ENCODE results near the gene GALR3.
"Not testable (repeated sequence)": the region's sequence is repeated elsewhere in the genome, so short reads cannot be mapped to it uniquely, and the experiment has no call there.

Gene GALR3, protein sequence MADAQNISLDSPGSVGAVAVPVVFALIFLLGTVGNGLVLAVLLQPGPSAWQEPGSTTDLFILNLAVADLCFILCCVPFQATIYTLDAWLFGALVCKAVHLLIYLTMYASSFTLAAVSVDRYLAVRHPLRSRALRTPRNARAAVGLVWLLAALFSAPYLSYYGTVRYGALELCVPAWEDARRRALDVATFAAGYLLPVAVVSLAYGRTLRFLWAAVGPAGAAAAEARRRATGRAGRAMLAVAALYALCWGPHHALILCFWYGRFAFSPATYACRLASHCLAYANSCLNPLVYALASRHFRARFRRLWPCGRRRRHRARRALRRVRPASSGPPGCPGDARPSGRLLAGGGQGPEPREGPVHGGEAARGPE

DNA sequence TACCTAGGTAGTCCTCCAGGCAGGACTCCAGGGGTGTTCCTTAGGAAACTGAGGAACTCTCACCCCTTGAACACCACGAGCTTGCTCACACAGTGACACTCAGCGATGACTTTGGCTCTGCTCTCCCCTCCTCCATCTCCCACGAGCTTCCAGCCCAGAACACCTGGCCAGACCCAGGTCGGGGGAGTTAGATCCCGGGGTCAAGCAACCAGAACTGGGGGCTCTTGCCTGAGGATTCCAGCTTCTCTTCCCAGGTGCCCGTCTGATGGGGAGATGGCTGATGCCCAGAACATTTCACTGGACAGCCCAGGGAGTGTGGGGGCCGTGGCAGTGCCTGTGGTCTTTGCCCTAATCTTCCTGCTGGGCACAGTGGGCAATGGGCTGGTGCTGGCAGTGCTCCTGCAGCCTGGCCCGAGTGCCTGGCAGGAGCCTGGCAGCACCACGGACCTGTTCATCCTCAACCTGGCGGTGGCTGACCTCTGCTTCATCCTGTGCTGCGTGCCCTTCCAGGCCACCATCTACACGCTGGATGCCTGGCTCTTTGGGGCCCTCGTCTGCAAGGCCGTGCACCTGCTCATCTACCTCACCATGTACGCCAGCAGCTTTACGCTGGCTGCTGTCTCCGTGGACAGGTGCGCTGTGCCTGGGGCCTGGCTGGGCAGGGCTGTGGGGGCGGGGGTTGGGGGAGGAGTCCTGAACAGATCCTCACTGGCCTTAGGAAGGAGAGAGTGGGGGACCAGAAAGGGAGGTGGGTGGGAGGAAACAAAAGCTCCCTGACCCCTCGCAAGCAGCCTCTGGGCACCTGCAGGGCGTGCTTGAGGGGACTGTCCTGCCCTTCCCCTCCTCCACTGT lies at the start of gene GALR3:
GALR3 (plus strand) TSS at position 249 of the 852 bp plus-strand sequence; CDS start at position 274, 25 bp downstream.
- DNase-seq = no peak

DNA sequence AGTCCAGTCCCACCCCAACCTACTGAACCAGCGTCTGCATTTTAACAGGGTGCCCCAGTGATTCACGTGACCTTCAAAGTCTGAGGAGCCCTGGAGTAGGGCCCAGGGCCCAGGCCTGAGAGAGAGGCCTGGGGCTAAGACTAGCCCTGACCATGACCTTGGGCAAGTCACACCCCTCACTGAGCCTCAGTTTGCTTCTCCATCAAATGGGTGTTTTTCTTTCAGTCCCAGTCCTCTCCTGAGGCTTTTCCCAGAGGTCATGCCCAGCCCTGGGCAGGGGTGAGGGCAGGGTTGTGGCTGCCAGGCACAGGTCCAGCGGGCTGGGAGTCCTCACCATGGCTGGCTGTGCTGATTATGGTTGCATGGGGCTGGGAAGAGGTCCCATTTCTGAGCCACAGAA lies 48.5 kb upstream of the GALR3 start:
- DNase-seq = no peak

DNA sequence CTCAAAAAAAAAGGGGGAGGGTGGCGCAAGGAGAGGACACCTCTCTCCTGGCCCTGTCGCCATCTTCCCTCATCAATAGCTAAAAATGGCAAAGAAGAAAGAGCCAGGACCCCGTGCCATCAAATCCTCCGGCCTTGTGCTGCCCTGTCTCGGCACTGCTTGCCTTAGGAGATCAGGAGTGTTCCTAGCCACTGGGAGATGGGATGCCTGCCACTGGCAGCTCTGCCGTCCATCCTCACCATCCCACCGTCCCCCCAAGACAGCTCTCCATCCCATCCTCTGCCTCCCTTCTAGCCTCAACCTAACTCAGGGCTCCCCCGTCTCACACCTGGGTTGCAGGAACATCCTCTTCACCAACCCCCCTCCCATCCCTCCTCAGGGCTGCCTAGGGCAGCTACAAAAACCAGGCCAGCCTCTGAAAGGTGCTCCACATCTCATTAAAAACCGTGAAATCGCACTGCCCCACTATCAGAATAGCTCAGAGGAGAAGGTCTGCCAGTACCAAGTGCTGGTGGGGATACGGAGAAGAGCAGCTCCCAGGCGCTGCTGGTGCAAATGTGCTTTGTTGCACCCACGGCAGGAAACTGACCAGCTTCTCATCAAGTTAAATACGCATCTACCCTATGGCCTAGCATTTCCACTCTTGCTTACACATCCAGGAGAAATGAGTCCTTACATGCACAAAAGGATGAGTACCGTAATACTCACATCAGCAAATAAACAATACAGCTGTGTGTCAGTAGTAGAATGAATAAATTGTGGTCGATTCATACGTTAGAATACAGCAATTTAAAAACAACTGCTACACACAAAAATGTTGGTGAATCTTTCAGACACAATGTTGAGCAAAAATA lies 47.2 kb upstream of the GALR3 start:
- DNase-seq = no peak

DNA sequence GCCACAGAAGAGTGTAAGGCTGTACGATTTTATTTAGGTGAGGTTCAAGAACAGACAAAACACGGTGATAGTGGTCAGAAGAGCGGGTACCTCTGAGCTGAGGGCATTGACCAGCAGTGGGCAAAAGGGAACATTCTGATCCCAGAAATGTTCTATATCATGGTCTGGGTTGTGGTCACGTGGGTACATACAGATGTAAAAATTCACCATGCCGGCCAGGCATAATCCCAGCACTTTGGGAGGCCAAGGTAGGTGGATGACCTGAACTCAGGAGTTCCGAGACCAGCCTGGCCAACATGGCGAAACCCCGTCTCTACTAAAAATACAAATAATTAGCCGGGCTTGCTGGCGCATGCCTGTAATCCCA lies 46.6 kb upstream of the GALR3 start:
- DNase-seq = no peak

DNA sequence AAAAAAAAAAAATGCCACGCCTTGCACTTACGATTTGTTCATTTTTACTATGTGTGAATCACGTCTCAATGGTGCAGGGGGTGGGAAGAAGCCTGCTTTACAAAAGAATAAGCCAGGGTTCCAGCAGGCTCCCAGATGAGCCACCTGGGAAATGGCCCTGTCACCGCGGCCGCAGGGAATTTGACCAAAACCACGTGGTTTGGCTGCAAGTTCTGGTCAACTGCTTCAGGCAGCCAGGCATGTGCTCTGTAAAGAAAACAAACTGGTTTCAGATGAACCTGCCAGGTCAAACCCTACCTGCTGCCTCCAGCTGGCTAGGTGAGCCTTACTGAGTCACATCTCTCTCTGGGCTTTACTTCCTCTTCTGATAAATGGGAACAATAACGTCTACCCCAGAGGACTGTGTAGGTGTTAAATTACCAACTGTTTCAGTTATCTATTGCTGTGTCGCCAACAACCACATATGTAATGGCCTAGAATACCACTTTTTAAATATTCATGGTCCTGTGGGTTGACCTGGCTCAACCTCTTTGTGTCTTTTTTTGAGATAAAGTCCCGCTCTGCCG lies 46.0 kb upstream of the GALR3 start:
- DNase-seq = no peak

DNA sequence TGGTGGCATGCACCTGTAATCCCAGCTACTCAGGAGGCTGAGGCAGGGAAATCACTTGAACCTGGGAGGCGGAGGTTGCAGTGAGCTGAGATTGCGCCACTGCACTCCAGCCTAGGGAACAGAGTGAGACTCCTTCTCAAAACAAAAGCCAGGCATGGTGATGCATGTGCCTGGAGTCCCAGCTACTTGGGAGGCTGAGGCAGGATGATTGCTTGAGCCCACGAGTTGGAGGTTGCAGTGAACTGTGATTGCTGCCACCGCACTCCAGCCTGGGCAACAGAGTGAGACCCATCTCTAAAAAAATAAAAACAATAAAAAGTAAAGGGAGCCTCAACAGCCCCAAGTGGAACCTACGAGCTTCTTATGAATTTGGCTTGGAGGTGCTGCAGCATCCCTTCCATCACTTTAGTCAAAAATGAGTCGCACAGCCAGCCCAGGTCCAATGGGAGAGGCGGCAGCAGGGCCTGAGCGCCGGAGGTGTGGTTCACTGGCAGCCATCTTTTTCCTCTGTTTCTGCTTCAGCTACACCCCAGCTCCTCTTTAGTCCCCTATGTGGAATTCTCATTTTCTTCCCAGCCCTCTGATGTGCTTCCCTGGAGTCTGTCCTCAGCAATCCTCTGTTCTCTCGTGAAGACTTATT lies 44.7 kb upstream of the GALR3 start:
- DNase-seq = no peak

DNA sequence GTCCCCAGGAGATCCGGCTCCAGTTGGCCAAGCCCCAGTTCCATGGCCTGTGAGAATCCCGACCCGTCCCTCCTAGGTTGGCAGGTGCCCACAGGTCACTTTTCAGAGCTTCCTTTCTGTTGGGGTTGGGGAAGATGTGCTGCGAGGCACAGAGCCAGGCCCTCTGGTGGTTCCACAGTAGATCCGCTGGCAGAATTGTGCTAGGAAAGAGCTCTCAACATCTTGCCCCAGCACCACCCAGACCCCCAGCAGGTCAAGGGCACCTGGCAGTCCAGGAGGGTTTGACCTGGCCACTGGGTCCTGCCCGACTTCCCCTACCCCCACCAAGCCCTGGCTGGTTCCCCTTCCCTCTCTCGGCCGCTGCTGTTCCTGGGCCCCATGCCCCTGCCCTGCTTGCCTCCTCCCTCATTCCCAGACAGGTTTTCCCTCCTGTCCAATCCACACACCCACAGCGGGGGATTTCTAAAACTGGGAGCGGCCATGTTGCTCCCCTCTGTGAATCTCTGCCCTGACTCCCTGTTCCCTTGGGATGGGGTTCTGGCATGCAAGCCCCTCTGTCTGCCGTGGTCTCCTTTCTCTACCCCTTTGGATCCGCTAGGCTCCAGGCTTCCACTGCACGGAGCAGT lies 41.6 kb upstream of the GALR3 start:
- no peak for DNase-seq

DNA sequence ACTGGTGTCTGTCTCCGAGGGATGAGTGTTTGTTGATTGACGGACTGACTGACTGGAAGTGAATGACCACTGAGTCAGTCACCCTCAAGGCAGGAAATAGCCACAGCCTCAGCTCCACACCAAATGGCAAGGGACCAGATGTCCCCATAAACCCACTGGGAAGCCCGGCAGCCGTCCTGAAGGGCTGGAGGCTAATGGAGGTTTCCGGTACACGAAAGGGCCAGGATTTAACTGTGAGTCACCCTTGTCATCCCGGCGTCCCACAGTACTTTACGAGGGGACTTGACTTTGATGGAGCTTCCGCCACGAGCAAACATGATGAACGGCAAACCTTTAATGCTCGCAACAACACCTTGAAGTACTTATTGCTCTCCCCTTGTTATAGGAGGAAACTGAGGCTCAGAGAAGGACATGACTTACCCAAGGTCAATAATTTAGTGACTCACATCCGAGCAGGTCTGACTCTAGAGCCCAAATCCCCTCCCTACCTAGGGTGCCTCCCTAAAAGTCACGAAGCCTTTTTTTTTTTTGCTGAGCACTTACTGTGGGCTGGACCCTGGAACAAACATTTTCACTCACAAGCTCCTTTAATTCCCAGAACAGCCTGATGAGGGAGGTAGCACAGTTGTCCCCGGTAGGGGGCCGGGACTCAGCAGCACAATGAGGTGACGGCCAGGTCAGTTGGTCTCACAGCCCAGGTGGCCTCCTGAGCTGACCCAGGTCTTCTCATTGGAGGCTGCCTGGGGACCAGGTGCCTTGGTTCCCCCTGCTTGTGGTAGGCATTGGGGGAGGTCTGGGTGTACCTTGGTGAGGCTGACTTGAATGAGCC lies 40.6 kb upstream of the GALR3 start:
- no peak for DNase-seq

DNA sequence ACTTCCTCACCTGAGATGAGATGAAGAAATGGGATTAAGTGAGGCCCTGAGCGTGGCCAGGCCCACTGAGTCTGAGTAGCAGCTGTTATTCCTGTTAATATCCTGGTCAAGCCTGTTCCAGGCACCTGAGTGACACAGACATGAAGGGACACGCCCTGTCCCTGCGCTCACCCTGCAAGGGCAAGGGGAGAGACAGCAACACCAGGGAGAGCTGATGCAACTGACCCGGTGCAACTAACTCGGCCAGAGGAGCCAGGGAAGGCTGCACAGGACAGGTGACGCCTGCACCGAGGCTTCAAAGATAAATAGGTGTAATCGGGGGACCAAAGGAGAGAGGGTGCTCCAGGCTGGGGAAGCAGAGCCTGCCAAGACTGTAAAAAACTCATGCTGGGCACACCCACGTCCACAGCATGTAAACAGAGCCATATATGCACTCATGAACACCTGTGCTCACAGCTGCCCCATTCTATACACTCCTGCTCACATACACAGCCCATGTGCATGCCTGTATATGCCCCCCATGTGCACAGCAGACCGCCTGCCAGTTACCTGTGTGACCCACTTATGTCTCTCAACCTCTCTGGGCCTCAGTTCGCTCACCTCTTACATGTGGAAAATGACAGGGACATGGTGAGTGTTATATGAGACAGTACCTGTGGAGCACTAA lies 38.2 kb upstream of the GALR3 start:
- no peak for DNase-seq

DNA sequence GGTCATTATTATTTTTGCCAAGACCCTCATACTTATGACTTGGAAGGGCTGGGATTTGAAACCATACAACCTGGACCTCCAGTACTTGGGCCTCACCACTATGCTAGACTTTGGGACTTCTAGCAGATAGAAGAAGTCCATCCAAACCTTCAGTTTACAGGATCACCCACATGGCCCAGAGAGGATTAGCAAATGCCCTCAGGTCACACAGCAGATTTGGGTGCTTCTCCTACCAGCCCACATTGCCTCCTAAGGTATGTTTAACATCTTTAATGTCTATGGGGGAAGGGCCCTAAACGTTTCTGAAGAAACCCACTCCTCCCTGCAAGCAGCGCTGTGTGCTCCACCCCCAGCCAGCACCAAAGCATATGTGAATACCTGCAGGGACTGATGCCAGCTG lies 32.9 kb upstream of the GALR3 start:
- DNase-seq = no peak

DNA sequence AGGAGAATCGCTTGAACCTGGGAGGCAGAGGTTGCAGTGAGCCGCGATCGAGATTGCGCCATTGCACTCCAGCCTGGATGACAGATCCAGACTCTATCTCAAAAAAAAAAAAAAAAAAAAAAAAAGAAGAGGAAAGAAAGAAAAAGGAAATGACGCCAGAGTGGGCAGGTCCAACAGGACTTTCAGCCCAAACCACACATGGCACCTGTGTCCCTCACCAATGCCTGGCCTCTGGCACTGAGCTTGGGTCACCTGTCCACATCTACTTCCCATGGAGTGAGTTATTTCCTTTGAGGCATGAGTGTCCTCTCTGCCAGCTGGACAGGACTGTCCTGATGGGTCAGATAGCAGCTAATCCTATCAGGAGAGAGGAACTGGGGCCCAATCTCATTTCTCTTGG lies 30.7 kb upstream of the GALR3 start:
- DNase-seq = no peak

DNA sequence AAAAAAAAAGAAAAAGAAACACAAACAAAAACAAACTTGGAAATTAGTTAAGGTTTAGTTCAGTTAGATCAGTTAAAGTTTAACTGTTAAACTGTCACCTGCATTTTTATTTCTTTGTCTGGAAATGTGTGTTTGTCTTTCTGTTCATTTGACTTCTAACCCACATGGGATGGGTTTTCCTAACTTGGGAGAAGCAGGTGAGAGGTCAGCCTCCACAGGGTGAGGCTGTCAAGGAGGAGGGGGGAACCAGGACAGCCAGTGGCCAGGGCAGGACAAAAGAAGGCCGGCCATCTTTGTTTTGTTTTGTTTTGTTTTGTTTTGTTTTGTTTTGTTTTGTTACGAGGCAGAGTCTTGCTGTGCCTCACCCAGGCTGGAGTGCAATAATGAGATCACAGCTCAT lies 28.8 kb upstream of the GALR3 start:
- no peak for DNase-seq

DNA sequence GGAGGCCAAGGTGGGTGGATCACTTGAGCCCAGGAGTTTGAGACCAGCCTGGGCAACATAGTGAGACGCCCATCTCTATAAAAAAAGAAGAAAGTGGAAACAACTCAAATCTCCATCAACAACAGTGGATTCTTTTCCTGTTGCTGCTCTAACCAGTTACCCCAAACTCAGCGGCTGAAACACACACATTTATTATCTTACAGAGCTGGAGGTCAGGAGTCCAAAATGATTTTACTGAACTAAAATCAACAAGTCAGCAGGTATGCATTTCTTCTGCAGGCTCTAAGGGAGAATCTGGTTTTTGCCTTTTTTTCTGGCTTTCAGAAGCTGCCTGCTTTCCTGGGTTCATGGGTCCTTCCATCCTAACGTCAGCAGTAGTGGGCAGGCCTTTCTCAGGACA lies 27.1 kb upstream of the GALR3 start:
- DNase-seq = no peak

DNA sequence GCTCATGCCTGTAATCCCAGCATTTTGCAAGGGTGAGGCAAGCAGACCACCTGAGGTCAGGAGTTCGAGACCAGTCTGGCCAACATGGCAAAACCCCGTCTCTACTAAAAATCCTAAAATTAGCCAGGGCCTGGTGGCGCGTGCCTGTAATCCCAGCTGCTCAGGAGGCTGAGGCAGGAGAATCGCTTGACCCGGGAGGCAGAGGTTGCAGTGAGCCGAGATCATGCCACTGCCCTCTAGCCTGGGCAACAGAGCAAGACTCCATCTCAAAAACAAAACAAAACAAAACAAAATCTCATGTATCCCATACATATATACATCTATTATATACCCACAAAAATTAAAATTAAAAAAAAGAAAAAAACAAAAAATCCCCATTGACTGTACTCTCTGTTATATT lies 25.9 kb upstream of the GALR3 start:
- not testable (repeated sequence) for DNase-seq

DNA sequence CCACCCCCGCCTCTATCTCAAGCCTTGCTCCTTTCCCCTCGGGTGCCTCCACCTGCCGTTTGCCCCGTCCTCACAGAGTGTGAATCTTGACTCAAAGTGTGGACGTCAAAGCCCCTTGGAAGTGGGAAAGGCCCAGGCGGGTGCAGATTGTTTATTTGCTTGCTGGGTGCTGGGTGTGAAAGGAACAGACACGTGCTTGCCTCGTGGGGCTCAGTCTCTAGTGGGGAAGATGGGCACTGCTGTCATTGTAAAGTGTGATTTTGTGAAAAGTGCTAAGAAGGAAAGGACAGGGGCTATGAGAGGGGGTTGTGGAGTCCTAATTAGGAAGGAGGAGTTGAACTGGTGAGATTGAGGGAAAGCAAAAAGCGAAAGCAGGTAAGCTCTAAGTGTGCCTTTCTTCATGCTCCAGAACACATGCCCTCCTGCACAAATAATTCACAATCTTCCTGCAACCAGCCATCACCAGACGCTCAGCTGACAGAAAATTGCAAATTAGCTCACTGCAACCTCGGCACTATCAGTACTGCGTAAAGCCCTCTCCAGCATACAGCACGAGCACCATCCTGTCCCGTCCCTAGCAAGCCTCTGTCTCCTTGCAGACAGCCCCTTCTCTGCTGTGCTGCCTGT lies 25.2 kb upstream of the GALR3 start:
- DNase-seq = no peak

DNA sequence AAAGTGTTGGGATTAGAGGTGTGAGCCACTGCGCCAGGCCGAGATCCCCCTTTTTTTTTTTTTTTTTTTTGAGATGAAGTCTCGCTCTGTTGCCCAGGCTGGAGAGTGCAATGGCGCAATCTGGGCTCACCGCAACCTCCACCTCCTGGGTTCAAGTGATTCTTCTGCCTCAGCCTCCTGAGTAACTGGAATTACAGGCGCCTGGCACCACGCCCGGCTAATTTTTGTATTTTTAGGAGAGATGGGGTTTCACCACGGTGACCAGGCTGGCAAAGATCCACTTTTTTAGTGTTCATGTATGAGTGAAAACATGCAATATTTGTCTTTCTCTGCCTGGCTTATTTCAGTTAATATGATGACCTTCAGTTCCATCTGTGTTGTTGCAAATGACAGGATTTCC lies 23.2 kb upstream of the GALR3 start:
- DNase-seq = not testable (repeated sequence)

DNA sequence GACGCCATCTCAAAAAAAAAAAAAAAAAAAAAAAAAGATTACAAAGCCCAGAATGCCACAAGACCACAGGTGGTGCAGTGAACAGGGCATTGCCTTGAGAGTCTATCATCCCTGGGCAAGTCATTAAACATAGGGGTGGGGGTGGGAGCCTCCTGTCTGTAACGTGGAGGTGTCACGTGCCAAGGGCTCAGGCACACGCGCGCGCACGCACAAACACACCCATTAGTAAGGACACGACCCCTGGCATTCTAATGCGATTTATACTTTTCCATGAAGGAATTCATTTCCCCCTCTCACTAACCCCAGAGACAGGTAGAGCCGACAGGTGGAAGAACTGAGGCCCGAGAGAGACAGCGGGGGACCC lies 21.3 kb upstream of the GALR3 start:
- no peak for DNase-seq

DNA sequence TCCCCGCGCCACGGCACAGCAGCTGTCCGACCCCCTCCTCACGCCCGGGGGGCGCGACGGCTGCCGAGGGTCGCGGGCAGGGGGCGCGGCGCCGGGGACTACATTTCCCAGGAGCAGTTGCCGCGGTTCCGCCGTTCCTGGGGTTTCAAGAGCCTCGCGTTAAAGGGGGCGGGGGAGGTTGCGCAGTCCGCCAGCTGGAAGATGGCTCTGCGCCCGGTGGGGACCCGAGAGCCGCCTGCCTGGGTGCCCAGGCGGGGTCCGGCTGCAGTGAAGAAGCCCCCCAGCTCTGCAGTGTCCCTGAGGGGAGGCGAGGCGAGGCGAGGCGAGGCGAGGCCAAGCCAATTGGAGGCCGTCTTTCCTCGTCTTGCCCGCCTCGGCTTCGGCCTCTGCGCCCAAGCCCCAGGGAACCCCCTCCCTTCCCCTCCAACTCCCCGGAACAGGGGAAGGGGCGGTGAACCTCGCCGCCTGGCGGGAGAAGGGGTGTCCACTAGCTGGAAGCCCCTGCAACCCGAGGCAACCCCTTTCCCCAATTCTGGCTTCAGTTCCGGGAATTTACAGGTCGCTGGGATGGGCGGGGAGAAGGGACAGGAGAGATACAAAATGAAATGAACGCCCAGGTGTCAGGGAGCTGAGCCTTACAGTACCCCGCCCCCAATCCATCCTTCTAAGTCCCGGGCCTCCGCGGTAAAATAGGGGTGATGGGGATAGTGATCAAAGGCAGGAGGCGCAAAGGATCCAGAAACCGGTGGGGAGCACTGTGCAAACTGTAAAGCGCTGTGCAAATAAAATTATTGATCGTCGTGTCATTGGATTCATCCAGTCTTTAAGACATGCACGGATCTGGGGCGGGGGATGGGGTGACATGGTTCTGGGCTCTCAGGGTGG lies 20.6 kb upstream of the GALR3 start:
- no peak for DNase-seq

DNA sequence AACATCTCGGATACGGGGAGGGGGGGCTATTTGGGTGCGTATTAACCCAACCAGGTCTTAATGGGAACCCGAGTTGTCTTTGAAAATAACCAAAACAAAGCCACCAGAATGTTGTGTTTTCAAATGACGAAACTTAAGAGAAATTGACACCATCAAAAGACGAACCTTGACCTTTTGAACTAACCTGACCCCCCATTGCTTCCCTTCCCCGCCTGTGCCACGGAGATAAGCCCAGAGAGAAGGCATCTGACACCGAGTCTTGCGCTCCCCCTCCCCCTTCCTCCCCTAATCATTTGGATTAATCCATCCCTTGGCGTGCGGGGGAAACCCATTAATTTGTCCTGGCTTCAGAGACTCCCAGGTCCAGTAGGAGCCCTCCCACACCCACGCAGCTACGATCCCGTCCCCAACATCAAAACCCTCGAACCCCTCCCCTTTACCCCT lies 20.0 kb upstream of the GALR3 start:
- DNase-seq = no peak
